ENCODE measurements around the gene DPPA4.
"Not testable (repeated sequence)": the region's sequence is repeated elsewhere in the genome, so short reads cannot be mapped to it uniquely, and the experiment has no call there.

The DPPA4 gene, protein sequence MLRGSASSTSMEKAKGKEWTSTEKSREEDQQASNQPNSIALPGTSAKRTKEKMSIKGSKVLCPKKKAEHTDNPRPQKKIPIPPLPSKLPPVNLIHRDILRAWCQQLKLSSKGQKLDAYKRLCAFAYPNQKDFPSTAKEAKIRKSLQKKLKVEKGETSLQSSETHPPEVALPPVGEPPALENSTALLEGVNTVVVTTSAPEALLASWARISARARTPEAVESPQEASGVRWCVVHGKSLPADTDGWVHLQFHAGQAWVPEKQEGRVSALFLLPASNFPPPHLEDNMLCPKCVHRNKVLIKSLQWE

GRCh38 chr3:109337393-109337792, at the start of gene DPPA4:
DPPA4 (minus strand) TSS chr3:109337546; CDS start chr3:109337517, 29 bp downstream.
- DNase-seq = no peak

DNA sequence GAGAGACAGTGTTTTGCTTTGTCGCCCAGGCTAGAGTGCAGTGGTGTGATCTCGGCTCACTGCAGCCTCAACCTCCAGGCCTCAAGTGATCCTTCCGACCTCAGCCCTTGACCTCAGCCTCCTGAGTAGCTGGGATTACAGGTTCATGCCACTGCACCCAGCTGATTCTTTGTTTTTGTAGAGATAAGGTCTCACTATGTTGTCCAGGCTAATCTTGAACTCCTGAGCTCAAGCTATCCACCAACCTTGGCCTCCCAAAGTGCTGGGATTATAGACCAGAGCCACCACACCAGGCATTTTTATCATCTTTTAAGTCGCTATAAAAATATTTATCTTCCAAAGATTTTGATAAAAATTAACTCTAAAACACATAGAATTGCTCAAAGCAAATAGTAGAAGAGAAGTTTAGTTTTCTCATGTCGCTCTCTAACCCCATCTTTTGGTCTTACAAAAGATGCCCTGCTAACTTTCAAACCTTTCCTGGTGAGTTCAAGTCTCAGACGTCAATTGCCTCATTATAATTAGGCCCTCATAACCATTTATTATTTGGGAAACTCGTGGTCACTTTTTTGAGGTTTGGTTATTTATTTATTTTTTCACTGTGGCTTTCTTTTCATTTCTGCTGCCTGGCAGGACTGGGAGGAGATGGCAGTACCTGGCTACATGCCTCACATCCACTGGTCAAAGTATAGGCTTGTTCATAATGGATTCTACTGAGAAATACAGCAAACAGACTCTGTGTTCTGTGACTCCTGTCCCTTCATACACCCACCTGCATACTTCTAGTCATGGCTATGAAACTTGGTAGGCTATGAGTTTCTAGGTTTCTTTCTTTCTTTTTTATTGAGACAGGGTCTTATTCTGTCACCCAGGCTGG, 48.3 kb upstream of the DPPA4 start:
- DNase-seq = no peak

- DNase-seq = no peak
These were observed 46.8 kb upstream of the DPPA4 start for GRCh38 chr3:109384164-109384563.

GRCh38 chr3:109382588-109382987, 45.2 kb upstream of the DPPA4 start:
- DNase-seq = no peak

- no peak for DNase-seq
These were observed 38.6 kb upstream of the DPPA4 start for GRCh38 chr3:109375975-109376374.

- DNase-seq = not testable (repeated sequence)
These were observed 37.1 kb upstream of the DPPA4 start for GRCh38 chr3:109374434-109374833.

GRCh38 chr3:109373933-109374332, 36.6 kb upstream of the DPPA4 start:
- DNase-seq = no peak

GRCh38 chr3:109372639-109373038, 35.3 kb upstream of the DPPA4 start:
- no peak for DNase-seq

DNA sequence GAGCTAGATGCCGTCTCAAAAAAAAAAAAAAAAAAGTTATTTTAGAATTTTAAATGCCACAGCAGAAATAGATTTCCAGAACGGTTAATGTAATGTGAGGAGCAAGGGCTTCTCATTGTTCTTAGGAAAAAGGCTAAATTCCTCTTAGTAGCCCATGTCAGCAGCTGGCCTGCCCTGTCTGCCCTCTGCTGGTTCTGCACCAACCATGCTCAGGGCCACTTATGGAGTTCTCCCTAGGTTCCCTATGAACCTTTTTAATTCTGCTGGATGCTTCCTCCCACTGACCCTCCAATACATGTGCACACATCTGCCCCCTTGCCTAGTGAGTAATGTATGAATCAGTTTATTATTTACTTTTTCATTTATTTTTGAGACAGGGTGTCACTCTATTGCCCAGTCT, 32.2 kb upstream of the DPPA4 start:
- peak; percentile 13 for DNase-seq

DNA sequence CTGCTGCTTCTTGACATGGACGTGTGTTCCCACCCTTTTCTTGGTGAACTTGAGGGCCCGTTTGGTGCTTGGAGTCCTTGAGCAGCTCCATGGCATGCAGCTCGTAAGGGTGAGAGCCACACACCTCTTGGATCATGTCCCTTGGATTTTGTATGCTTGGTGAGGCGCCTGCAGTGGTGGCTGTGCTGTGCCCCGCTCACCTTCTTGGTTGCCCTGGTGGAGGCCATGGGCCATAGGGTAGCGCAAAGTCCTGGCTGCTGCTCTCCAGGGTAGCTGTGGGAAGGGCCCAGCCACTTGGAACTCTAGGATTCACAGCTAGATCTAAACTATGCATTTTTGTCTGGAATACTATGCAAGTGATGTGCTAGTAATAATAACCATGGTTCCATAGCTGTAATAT, 26.7 kb upstream of the DPPA4 start:
- no peak for DNase-seq

DNA sequence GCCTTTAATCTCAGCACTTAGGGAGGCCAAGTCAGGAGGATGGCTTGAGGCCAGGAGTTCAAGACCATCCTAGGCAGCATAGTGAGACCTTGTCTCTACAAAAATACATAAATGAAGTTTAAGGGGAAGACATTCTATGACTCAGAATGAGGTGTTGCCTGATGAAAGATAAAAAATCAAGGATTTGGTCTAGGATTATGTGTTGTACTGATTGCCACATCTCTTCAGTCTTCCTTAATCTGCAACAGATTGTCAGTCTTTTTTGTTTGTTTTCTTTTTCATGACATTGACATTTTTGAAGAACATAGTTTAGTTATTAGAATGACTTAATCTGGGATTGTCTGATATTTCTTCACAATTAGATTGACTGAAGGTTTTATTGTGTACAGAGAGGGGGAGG, 26.3 kb upstream of the DPPA4 start:
- no peak for DNase-seq

- no peak for DNase-seq
These were observed 25.5 kb upstream of the DPPA4 start for GRCh38 chr3:109362823-109363222.

- DNase-seq = not testable (repeated sequence)
These were observed 21.5 kb upstream of the DPPA4 start for GRCh38 chr3:109358809-109359208.

- DNase-seq = no peak
These were observed 19.3 kb upstream of the DPPA4 start for GRCh38 chr3:109356442-109357155.

DNA sequence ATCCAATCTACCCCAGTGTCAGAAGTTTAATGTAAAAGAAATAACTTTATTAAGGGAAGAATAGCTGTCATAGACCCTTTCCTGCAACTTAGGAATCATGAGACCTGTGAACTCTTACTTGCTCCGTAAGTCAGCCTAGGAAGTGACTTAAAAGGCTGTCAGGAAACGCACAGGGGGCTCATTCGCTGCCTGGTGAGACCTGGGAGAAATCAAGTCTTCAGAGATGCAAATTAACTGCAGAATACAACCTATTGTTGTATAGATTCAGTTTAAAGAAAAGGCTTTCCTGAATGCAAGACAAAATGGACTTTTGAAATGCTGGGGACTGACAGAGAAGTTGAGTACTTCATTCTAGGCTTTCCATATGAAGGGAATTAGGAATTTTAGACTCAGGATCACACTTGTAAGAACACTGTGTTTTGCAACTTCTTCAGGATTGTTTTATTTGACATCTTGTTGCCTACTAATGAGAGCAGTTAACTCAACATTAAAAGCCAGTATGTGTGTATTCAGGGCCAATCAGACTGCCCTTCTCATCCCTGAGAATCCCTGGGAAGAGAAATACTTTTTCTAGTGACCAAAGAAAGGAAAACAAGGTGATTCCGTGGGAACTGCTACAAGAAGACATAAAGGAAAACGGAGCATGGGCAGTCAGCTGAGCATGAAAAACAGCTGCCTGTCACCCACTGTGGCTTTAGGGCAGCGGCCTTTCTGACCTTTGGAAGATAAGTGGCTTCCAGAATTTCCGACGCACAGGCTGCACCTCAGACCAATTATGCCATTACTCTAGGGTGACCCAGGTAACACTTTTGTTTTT, 18.5 kb upstream of the DPPA4 start:
- no peak for DNase-seq

DNA sequence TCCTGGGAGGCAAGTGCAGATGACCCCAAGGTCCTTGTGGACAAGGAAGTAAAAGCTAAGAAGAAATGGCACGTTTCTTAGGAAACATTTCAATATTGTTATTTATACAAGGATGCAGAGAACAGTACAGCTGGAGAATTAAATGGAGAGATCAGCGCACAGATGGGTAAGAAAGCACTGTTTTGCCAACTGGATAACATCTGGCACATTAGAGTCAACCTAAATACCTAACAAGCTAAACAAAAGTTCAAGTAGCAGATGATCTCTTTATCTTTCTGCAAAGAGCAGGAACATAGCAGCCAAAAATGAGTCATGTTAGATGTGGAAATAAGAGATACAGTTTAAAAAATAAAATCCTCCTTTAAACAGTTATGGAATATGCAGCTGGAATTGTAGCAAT, 15.7 kb upstream of the DPPA4 start:
- no peak for DNase-seq

- DNase-seq = no peak
These were observed 13.9 kb upstream of the DPPA4 start for GRCh38 chr3:109351231-109351630.

- no peak for DNase-seq
These were observed 9.5 kb upstream of the DPPA4 start for GRCh38 chr3:109346770-109347295.

DNA sequence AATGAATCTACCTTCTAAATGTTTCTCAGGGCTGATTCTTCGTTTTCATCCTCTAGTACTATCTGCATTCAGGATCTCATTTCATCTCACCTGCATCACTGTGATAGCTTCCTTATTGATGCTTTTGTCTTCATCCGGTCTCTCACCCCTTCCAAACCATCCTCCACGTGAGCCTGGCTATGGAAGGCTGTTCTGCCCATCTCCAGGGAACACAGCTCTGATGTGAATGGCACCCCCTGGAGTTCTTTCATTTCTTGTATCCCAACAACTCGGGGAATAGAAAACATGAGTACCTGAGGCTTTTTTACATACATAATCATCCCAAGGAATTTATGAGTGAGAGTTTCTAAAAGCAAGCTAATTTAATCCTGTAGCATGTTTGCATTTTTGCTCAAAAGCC, 8.8 kb upstream of the DPPA4 start:
- DNase-seq = no peak

- DNase-seq = no peak
These were observed 2.6 kb upstream of the DPPA4 start for GRCh38 chr3:109339714-109340648.

- DNase-seq = no peak
These were observed 1.9 kb upstream of the DPPA4 start for GRCh38 chr3:109339197-109339596.
